22Rv1 (cell line): Measurements from ENCODE around the gene APOM.

Experiments used
- H3K27ac ChIP-seq: fragments of 450-650 bp; 2 replicates; pipeline ENCODE4 v1.5.1; 2017
- ZFX ChIP-seq: fragments of 450-650 bp; IDR thresholded peaks from 2 replicates; pipeline ENCODE4 v1.6.1; 2017; ENCODE audit warnings: antibody characterized with exemption, borderline replicate concordance
- TF ChIP-seq, protein P1 (sequence below): fragments of 450-650 bp; IDR thresholded peaks from 2 replicates; pipeline ENCODE4 v1.5.1; 2017; ENCODE audit warnings: mild to moderate bottlenecking

APOM gene

DNA sequence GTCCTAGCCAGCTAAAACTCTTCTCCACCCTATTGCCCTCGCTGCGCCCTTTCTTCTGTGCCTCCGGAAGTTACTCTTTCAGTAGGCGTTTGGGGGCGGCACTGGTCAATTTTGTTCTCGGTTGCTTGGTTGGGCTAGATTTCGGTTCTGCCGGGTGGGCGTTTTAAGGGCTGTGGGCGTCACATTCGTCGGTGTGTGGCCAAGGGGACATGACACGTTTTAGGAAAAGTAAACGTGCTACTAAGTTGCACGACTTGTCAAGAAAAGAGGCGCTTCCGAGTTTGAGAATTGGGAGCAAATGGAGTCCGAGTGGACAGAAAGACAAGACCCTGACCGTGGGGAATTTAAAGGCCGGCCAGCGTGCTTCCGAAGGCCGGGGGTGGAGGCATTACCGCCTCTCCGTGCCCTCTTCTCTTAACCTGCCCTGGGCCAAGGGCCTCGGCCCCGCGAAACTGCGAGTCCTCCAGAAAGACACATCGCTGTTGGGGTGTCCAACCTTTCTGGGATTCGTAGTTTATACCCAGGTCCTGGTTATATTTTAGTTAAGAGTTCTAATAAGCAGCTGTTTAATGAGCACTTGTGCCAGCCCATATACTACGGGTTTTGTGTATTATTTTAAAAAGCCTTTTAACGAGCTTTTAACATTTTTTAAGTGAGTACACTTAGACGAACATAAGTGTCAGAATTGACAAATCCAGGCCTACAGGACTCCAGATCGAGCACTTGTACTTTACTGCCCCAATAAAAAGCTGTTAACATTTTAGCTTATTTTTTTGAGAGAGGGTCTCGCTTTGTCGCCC lies 2.6 kb upstream of the APOM start:
- TF ChIP-seq, protein P1, sequence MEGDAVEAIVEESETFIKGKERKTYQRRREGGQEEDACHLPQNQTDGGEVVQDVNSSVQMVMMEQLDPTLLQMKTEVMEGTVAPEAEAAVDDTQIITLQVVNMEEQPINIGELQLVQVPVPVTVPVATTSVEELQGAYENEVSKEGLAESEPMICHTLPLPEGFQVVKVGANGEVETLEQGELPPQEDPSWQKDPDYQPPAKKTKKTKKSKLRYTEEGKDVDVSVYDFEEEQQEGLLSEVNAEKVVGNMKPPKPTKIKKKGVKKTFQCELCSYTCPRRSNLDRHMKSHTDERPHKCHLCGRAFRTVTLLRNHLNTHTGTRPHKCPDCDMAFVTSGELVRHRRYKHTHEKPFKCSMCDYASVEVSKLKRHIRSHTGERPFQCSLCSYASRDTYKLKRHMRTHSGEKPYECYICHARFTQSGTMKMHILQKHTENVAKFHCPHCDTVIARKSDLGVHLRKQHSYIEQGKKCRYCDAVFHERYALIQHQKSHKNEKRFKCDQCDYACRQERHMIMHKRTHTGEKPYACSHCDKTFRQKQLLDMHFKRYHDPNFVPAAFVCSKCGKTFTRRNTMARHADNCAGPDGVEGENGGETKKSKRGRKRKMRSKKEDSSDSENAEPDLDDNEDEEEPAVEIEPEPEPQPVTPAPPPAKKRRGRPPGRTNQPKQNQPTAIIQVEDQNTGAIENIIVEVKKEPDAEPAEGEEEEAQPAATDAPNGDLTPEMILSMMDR, result no peak
- TF ChIP-seq ZFX, result no peak

DNA sequence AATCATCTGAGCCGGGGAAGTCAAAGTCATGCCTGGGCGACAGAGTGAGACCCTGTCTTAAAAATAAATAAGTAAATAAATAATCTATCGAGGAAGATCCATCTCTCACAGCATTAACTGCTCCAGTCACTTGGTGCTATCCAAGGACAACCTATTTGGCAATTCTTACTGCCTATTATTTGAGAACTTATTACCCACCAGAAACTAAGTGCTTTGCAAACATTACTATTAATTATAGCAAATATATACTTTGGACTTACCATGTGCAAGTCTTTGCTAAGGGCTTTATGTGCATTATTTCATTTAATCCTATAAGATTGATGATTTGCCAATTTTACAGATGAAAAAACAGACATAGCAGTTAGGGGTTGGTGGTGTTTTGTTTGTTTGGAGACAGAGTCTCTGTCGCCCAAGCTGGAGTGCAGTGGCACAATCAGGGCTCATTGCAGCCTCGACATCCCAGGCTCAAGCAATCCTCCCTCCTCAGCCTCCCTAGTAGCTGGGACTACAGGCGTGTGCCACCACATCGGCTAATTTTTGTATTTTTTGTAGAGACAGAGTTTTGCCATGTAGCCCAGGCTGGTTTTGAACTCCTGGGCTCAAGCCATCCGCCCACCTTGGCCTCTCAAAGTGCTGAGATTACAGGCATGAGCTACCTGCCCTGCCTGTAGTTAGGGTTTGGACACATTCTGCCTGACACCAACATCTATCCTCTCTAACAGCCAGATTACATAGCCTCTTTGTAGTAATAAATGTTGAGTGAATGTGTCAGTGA lies 933 bp upstream of the APOM start:
- TF ChIP-seq, protein P1, result no peak
- no peak for TF ChIP-seq ZFX
- peak overlapping the region; percentile 95 for H3K27ac ChIP-seq

More for the DNA sequence above, 2.6 kb upstream of the APOM start:
- peak overlapping the region; percentile 95 for H3K27ac ChIP-seq

DNA sequence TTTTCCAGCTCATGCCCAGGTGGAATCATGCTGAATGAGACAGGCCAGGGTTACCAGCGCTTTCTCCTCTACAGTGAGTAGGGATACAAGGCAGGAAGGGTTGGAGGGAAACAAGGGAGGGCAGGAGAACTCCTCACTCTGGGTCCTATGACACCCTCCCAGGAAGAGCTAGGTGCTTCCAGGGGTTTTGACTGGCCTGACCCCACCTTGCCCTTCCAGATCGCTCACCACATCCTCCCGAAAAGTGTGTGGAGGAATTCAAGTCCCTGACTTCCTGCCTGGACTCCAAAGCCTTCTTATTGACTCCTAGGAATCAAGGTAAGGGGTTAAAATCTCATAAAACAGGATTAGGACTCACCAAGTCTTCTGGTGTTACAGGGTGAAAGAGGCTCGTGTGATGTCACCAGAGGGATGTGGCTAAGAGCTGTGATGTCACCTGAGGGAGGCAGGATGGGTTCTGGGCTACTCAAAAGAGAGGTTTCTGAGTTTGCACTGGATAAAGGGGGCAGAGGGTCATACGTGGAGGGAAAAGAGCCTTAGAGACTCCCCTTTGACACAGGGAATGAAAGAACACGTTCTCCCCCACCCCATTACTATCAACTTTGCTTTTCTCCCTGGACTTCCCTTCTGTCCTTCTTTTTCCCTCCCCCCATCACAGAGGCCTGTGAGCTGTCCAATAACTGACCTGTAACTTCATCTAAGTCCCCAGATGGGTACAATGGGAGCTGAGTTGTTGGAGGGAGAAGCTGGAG lies 1.9 kb downstream of the APOM start:
- no peak for TF ChIP-seq ZFX
- TF ChIP-seq, protein P1, result no peak
- peak overlapping the region; percentile 83; the same call in 1 of the 2 replicates for H3K27ac ChIP-seq

DNA sequence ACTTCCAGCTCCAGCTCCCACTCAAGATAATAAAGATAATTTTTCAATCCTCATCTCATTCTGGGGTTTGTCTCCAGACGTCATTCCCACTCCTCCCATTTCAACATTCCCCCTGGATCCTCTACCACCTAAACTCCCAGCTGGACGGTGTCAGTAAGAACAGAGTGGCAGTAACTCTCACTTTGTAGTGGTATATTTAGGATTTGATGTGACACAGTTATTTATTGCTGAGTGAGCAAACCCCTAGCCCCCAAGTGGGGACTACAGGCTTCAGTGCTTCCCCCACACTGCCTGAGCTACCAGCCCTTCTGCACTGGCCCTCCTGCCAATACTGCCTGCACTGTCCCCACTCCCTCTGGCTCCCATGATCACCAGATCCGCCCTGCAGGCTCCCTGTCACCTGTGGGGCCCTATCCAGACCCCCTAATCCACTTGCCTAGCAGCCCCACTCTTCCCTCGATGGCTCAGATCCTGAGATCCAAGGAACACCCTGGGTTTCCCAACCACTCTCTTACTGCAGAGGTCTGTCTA lies 2.5 kb downstream of the APOM start:
- peak overlapping the region; percentile 83; the same call in 1 of the 2 replicates for H3K27ac ChIP-seq
- TF ChIP-seq, protein P1, result no peak
- TF ChIP-seq ZFX, result no peak

DNA sequence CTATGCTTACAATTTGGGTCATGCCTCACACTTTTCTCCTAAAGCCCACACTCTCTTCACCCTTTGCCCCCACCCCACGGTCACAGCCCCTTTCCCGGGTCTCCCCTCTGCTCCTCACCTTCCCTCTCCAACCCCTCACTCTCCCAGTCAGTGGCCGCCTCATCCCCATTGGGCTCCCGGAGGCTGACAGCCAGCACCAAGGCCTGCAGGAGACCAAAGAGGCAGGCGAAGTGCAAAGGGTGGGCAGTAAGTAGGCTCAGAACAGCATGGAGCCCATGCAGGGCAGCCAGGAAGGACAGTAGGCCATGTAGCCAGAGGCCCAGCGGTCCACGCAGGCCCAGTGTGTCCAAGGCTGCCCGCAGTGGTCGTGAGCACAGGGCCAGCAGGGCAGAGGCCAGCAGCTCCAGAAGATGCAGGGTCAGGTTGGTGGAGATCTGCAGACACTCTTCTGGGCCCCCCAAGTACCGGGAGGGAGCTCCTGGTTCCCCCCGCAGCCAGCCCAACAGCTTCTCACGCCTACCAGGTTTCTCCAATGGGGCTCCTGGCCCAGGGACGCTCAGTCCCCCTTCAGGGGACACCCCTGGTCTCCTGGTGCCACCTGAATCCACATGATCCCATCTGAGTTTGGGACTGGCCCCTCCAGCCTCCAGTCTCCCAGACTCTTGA lies 3.4 kb downstream of the APOM start:
- no peak for TF ChIP-seq ZFX
- H3K27ac ChIP-seq, result peak overlapping the region; percentile 83; the same call in 1 of the 2 replicates

DNA sequence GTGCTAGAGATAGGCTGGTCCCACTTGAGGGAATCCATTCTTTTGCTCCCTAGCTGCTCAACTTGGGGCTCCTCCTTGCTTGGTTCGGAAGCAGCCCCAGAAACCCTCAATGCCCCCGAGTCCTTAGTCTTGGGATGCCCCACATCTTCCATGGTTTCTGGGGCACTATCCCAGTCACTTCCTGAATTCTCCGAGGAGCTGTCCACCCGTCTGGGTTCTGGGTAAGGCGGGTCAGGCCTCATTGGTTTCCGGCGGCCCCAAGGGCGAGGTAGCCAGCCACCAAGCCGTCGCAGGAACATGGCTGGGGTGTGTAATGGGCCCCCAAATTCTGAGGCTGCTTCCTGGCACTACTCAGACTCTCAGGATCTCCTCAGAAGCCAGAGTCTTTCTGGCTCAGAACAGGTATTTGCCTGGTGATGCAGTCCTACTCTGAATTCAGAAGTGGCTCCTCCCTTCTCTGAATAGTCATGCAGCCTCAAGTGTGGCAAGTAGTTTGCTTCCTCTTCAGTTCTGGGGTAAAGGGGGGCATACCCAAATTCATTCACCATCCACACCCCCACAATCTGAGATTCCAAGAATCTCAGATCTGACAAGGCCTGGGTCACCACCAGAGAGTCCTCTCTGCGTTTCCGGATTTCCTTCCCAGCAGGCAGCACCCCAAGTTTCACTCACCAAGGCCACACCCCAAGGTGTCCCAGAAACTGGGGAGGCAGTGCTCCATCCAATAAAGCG lies 4.1 kb downstream of the APOM start:
- peak overlapping the region; percentile 83 for H3K27ac ChIP-seq
- TF ChIP-seq, protein P1, result no peak
- TF ChIP-seq ZFX, result no peak
